ENCODE results near the gene FUT6. TPM values are rescaled to one million over a fixed set of nuclear protein-coding genes. Genes with fewer than 3 reads are reported as not detected.

The FUT6 gene
- total RNA-seq, 1 donor from 2014 or later = not detected

DNA sequence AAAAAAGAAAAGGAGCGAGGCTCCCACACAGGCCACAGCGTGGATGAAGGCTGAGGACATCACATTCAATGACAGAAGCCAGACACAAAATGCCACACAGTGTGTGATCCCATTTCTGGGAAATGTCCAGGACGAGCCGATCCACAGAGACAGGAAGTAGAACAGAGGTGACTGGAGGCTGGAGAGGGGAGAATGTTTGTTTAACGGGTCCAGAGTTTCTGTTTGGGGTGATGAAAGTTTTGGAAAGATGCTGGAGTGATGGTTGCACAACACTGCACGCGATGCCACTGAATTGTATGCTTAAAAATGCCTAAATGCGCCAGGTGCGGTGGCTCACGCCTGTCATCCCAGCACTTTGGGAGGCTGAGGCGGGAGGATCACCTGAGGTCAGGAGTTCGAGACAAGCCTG lies 31.5 kb upstream of the FUT6 start:
- Mint-ChIP-seq H3K4me3 (ENCODE audit: low read depth) (no peak overlapping the region), H3K27ac (peak overlapping the region; percentile 12), H3K9me3 (ENCODE audit: low read depth) (no peaks in the 10 kb centered on the region), H3K4me1 (ENCODE audit: low read depth) (no peaks in the 10 kb centered on the region), H3K27me3 (peaks cover 10% of the 10 kb centered on the region), H3K36me3 (ENCODE audit: insufficient read depth) (no peaks in the 10 kb centered on the region)
- TF ChIP-seq, protein P1, sequence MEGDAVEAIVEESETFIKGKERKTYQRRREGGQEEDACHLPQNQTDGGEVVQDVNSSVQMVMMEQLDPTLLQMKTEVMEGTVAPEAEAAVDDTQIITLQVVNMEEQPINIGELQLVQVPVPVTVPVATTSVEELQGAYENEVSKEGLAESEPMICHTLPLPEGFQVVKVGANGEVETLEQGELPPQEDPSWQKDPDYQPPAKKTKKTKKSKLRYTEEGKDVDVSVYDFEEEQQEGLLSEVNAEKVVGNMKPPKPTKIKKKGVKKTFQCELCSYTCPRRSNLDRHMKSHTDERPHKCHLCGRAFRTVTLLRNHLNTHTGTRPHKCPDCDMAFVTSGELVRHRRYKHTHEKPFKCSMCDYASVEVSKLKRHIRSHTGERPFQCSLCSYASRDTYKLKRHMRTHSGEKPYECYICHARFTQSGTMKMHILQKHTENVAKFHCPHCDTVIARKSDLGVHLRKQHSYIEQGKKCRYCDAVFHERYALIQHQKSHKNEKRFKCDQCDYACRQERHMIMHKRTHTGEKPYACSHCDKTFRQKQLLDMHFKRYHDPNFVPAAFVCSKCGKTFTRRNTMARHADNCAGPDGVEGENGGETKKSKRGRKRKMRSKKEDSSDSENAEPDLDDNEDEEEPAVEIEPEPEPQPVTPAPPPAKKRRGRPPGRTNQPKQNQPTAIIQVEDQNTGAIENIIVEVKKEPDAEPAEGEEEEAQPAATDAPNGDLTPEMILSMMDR (IDR thresholded peaks at IDR 0.05; ENCODE audit: unreplicated experiment) = no peak
- DNase-seq (ENCODE audit: low spot score, unreplicated experiment) = no peak

DNA sequence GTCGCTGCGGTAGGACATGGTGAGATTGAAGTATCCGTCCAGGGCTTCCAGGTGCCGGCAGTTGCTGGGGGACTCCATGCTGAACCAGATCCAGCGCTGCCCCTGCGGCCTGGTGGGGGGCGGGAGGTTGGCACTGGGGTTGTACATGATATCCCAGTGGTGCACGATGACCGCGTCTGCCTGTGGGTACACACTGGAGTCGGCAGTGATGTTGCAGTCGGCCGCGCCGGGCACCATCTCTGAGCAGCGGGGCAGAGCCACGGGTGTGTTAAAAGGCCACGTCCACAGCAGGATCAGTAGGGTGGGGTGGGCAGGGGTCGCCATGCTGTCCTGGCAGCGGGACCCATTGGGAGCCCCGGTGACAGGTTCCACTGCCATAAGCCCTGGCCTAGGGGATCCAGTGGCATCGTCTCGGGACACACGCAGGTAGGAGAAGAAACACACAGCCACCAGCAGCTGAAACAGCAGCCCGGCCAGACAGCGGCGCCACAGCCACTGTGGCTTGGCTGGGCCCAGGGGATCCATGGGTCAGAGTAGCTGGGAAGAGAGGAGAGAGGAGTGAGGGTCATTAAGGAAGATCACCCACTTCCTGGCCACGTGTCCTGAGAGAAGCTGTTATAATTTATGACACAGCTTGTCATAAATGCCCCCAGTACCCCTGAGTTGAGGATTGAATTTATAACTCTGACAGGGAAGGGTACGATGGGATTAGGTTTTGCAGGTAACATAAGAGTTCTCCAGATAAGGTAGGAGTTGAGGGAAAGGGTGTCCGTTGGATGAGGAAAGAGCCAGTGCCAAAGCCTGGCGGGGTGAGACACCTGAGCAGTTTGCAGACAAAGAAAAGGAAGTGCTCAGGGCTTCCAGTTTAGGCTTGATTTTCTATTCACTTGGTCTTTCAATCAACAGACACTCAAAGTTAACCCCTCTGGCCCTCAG lies 28.0 kb upstream of the FUT6 start:
- H3K4me3 Mint-ChIP-seq (ENCODE audit: low read depth) = no peak overlapping the region
- peak overlapping the region; percentile 71 for H3K27ac Mint-ChIP-seq
- no peaks in the 10 kb centered on the region for H3K9me3 Mint-ChIP-seq (ENCODE audit: low read depth)
- peaks cover 16% of the 10 kb centered on the region for H3K27me3 Mint-ChIP-seq
- no peak for DNase-seq (ENCODE audit: low spot score, unreplicated experiment)
- no peaks in the 10 kb centered on the region for H3K4me1 Mint-ChIP-seq (ENCODE audit: low read depth)
- no peaks in the 10 kb centered on the region for H3K36me3 Mint-ChIP-seq (ENCODE audit: insufficient read depth)
- TF ChIP-seq, protein P1 (IDR thresholded peaks at IDR 0.05; ENCODE audit: unreplicated experiment) = no peak

DNA sequence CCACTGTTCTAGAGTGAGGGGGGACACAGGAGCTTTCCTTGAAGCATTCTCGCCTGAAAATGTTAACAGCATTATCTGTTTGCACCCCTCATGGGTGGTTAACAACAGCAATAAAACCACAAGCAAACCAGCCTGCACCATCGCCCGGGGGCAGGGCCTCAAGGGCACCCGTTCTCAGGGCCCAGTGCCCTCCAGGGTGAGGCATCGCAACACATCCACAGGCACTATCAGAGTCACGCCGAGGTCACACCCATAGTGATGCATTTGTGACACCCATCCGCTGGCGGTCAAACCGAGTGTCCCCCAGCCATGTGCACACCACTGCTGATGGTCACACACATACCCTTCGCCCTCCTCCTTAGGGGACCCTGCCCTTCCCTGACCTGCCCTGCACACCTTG lies 26.3 kb upstream of the FUT6 start:
- TF ChIP-seq, protein P1 (IDR thresholded peaks at IDR 0.05; ENCODE audit: unreplicated experiment) = no peak
- Mint-ChIP-seq H3K36me3 (ENCODE audit: insufficient read depth) (no peaks in the 10 kb centered on the region), H3K4me3 (ENCODE audit: low read depth) (no peak overlapping the region), H3K9me3 (ENCODE audit: low read depth) (no peaks in the 10 kb centered on the region), H3K4me1 (ENCODE audit: low read depth) (no peaks in the 10 kb centered on the region), H3K27ac (no peak overlapping the region), H3K27me3 (peaks cover 19% of the 10 kb centered on the region)
- no peak for DNase-seq (ENCODE audit: low spot score, unreplicated experiment)

DNA sequence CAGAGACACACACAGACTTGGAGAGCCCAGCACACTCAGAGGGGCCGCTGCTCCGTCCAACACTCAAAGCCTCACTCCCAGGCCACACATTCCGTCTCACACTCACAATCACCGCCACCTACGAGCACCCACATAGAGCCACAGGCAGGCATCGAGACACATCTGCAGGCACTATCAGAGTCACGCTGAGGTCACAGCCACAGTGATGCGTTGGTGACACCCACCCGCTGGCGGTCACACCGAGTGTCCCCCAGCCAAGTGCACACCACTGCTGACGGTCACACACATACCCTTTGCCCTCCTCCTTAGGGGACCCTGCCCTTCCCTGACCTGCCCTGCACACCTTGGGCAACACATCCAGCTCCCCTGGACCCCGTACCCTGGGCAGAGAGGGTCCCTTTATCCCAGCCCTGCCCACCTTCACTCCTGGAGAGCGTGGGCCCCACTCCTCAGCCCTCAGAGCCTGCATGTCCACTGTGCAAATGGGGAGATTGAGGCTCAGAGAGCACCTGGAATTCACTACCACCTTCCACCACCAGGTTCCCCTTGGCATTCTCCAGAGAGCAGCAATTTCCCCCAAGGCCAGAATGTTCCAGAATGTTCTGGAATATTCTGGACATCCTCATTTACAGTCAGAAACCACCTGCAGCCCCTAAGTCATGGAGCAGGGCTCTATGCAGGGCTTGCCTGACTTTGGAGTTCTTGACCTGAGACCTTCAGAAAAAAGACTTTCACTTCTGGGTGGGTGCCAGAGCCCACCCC lies 25.4 kb upstream of the FUT6 start:
- Mint-ChIP-seq H3K36me3 (ENCODE audit: insufficient read depth) (no peaks in the 10 kb centered on the region), H3K4me3 (ENCODE audit: low read depth) (no peak overlapping the region), H3K4me1 (ENCODE audit: low read depth) (no peaks in the 10 kb centered on the region), H3K27ac (peak overlapping the region; percentile 58), H3K27me3 (peaks cover 21% of the 10 kb centered on the region), H3K9me3 (ENCODE audit: low read depth) (no peaks in the 10 kb centered on the region)
- DNase-seq (ENCODE audit: low spot score, unreplicated experiment) = no peak
- TF ChIP-seq, protein P1 (IDR thresholded peaks at IDR 0.05; ENCODE audit: unreplicated experiment) = peak; percentile 32

DNA sequence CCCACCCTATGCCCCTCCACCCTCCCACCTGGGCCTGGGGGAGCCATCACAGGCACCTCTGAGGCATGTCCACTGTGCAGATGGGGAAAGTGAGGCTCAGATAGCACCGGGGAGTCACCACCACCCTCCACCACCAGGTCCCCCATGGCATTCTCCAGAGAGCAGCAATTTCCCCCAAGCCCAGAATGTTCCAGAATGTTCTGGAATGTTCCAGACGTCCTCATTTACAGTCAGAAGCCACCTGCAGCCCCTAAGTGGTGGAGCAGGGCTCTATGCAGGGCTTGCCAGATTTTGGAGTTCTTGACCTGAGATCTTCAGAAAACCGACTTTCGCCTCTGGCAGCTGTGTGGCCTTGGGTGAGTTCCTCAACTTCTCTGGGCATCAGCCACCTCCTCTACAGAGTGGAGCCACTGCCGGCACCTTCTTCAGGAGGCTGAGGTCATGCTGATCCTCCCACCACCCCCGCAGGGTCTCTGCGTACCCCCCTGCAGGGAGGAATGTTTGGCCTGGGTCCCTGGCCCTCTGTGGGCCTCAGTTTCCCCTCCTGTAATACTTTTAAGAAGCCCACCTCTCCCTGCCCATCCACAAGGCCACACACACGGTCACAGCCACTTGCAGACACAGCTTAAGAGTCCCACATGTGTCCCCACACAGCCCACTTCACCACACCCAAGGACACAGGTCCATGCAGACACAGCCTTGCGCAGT lies 24.7 kb upstream of the FUT6 start:
- H3K36me3 Mint-ChIP-seq (ENCODE audit: insufficient read depth) = no peaks in the 10 kb centered on the region

More for the DNA sequence above, 24.7 kb upstream of the FUT6 start:
- Mint-ChIP-seq H3K9me3 (ENCODE audit: low read depth) (no peaks in the 10 kb centered on the region), H3K4me3 (ENCODE audit: low read depth) (no peak overlapping the region), H3K27ac (no peak overlapping the region), H3K27me3 (peaks cover 22% of the 10 kb centered on the region), H3K4me1 (ENCODE audit: low read depth) (no peaks in the 10 kb centered on the region)
- TF ChIP-seq, protein P1 (IDR thresholded peaks at IDR 0.05; ENCODE audit: unreplicated experiment) = no peak
- no peak for DNase-seq (ENCODE audit: low spot score, unreplicated experiment)

All from progenitor cell of endocrine pancreas (in vitro differentiated cells).